ENCODE results near the gene CUX1.

GRCh38 chr7:102304668-102305067 is 487.2 kb downstream of the CUX1 start:
- no peak for TF ChIP-seq CTCF (IDR thresholded peaks at IDR 0.05)
- no peak for TF ChIP-seq POLR2A (IDR thresholded peaks at IDR 0.05)

Measured in breast epithelium (tissue), 3 donors.